MCF 10A (cell line): ENCODE measurements around the gene CEP128. TPM values are rescaled to one million over a fixed set of nuclear protein-coding genes. Genes with fewer than 3 reads are reported as not detected.

Experiments used
- BruUV-seq: library from RNA; stranded (reverse); fragments of 400-500 nt; replicated peaks from 2 replicates; lab custom pipeline; 2021; lab: Mats Ljungman, UMichigan
- CTCF ChIA-PET: fragments of 300-600 bp; sonication (Branson Sonifier 250); formaldehyde crosslinking; extraction: SDS; loops from one replicate; lab custom pipeline; 2021; ENCODE audit warnings: antibody characterized with exemption, inconsistent platforms; lab: Yijun Ruan, JAX
- POLR2A ChIA-PET: fragments of 300-600, 350-650 bp; sonication (Branson Sonifier 250); formaldehyde crosslinking; extraction: SDS; loops from one replicate; lab custom pipeline; 2020; ENCODE audit warnings: antibody characterized with exemption, inconsistent platforms; lab: Yijun Ruan, JAX
- DNase-seq: peaks from one replicate; pipeline ENCODE4 v3.0.0-alpha.2; 2018; ENCODE audit not compliant: unreplicated experiment
- H3K27ac Mint-ChIP-seq: one replicate; pipeline ENCODE4 v1.8.0; 2022; ENCODE audit warnings: mild to moderate bottlenecking, low read depth, mixed read lengths; ENCODE audit not compliant: unreplicated experiment
- H3K27me3 Mint-ChIP-seq: one replicate; pipeline ENCODE4 v1.8.0; 2022; ENCODE audit warnings: mixed read lengths; ENCODE audit not compliant: insufficient read depth, unreplicated experiment
- H3K36me3 Mint-ChIP-seq: one replicate; pipeline ENCODE4 v1.8.0; 2022; ENCODE audit warnings: mild to moderate bottlenecking, moderate library complexity, mixed read lengths; ENCODE audit not compliant: insufficient read depth, unreplicated experiment
- H3K4me1 Mint-ChIP-seq: one replicate; pipeline ENCODE4 v1.8.0; 2022; ENCODE audit warnings: mixed read lengths; ENCODE audit not compliant: insufficient read depth, unreplicated experiment
- H3K4me3 Mint-ChIP-seq: one replicate; pipeline ENCODE4 v1.8.0; 2022; ENCODE audit warnings: mild to moderate bottlenecking, moderate library complexity, mixed read lengths; ENCODE audit not compliant: unreplicated experiment
- H3K9me3 Mint-ChIP-seq: one replicate; pipeline ENCODE4 v1.8.0; 2022; ENCODE audit warnings: mixed read lengths; ENCODE audit not compliant: unreplicated experiment
- CTCF ChIP-seq: fragments of 200-600 bp; IDR thresholded peaks from one replicate; pipeline ENCODE4 v1.8.0; 2022; ENCODE audit warnings: antibody characterized with exemption, mild to moderate bottlenecking; ENCODE audit not compliant: unreplicated experiment
- intact Hi-C: fragments of 100-400 bp; cut with micrococcal nuclease; formaldehyde crosslinking; loops from 2 replicates; pipeline ENCODE4 v1.14.1; 2022
- total RNA-seq: library from RNA; stranded (reverse); gene quantifications from 2 replicates; pipeline ENCODE4 v1.2.3, GENCODE V29; 2022

Gene CEP128
- total RNA-seq, 1 experiment from 2014 or later, result 12.5 TPM

- Mint-ChIP-seq H3K36me3 (no peaks in the 10 kb centered on the region), H3K27me3 (no peaks in the 10 kb centered on the region), H3K27ac (no peak overlapping the region), H3K4me1 (no peaks in the 10 kb centered on the region), H3K9me3 (no peaks in the 10 kb centered on the region), H3K4me3 (no peak overlapping the region)
- intact Hi-C loops, result no loop called here
- POLR2A ChIA-PET, result no interaction called here
- CTCF ChIA-PET, result interaction anchor here (0.6 kb wide), 2 partner anchors 313 to 883 kb away, joined by 3 read pairs; no protein-coding TSS in a partner anchor
- no TSS peak for BruUV-seq
- TF ChIP-seq CTCF, result no peak
- no peak for DNase-seq
Observed at GRCh38 chr14:80901260-80901659, 40.3 kb downstream of the CEP128 start.

GRCh38 chr14:80872645-80873044, 68.9 kb downstream of the CEP128 start:
- BruUV-seq, result no TSS peak
- no peak overlapping the region for H3K4me3 Mint-ChIP-seq
- H3K27ac Mint-ChIP-seq, result no peak overlapping the region
- no peak for DNase-seq
- intact Hi-C loops, result no loop called here
- peaks cover 6% of the 10 kb centered on the region for H3K4me1 Mint-ChIP-seq
- H3K9me3 Mint-ChIP-seq, result peaks cover 26% of the 10 kb centered on the region
- POLR2A ChIA-PET, result interaction anchor here (0.5 kb wide), 1 partner anchor 732 kb away, joined by 3 read pairs; no protein-coding TSS in a partner anchor
- no peak for TF ChIP-seq CTCF
- peaks cover 7% of the 10 kb centered on the region for H3K36me3 Mint-ChIP-seq
- CTCF ChIA-PET, result interaction anchor here (1.1 to 3.1 kb wide), 2 partner anchors 9 to 298 kb away, joined by 3 to 16 read pairs; no protein-coding TSS in a partner anchor
- no peaks in the 10 kb centered on the region for H3K27me3 Mint-ChIP-seq

- POLR2A ChIA-PET, result no interaction called here
- Mint-ChIP-seq H3K27me3 (no peaks in the 10 kb centered on the region), H3K4me1 (peaks cover 6% of the 10 kb centered on the region), H3K9me3 (peaks cover 32% of the 10 kb centered on the region), H3K27ac (no peak overlapping the region), H3K36me3 (no peaks in the 10 kb centered on the region), H3K4me3 (no peak overlapping the region)
- no peak for DNase-seq
- BruUV-seq, result no TSS peak
- TF ChIP-seq CTCF, result no peak
- intact Hi-C loops, result loop anchor here (10.0 kb wide), 1 partner anchor 597 kb away; no protein-coding TSS in a partner anchor
- CTCF ChIA-PET, result interaction anchor here (0.6 kb wide), 1 partner anchor 322 kb away, joined by 3 read pairs; no protein-coding TSS in a partner anchor
Observed at GRCh38 chr14:80868260-80868659, 73.3 kb downstream of the CEP128 start.

GRCh38 chr14:80867798-80868197, 73.7 kb downstream of the CEP128 start:
- Mint-ChIP-seq H3K36me3 (no peaks in the 10 kb centered on the region), H3K9me3 (peaks cover 32% of the 10 kb centered on the region), H3K27ac (no peak overlapping the region), H3K27me3 (no peaks in the 10 kb centered on the region), H3K4me3 (no peak overlapping the region), H3K4me1 (peaks cover 6% of the 10 kb centered on the region)
- no peak for DNase-seq
- no TSS peak for BruUV-seq
- CTCF ChIA-PET, result no interaction called here
- POLR2A ChIA-PET, result interaction anchor here (0.8 kb wide), 1 partner anchor 64 kb away, joined by 3 read pairs; no protein-coding TSS in a partner anchor
- TF ChIP-seq CTCF, result no peak
- intact Hi-C loops, result loop anchor here (10.0 kb wide), 1 partner anchor 597 kb away; no protein-coding TSS in a partner anchor
